Transverse colon (tissue), 4 donors: ENCODE measurements around the gene CDK15. TPM values are rescaled to one million over a fixed set of nuclear protein-coding genes. Genes with fewer than 3 reads are reported as not detected.
"Not testable (repeated sequence)": the region's sequence is repeated elsewhere in the genome, so short reads cannot be mapped to it uniquely, and the experiment has no call there.

ENCODE experiments used
- DNase-seq: peaks from one replicate; pipeline ENCODE4 v3.0.0-alpha.2; 2019
- H3K27ac ChIP-seq, 4 donors: fragments of 200-600 bp; sonication (generic); 2 replicates each; pipeline ENCODE4 v1.5.1; 2016 to 2018; ENCODE audit warnings: inconsistent platforms in 4 of 4
- H3K27me3 ChIP-seq: fragments of 200-600 bp; sonication (generic); 2 replicates; pipeline ENCODE4 v1.5.1; 2017; ENCODE audit warnings: inconsistent platforms
- H3K36me3 ChIP-seq, 4 donors: fragments of 200-600 bp; sonication (generic); 2 replicates each; pipeline ENCODE4 v1.5.1; 2017 to 2019; ENCODE audit warnings: inconsistent platforms in 4 of 4
- H3K4me1 ChIP-seq, 4 donors: fragments of 200-600 bp; sonication (generic); 2 replicates each; pipeline ENCODE4 v1.5.1; 2017 to 2020; ENCODE audit warnings: inconsistent platforms in 4 of 4
- H3K4me3 ChIP-seq, 4 donors: fragments of 200-600 bp; sonication (generic); 1 replicate in 1 of 4; 2 replicates in 3 of 4; pipeline versions ENCODE4 v1.5.1 to v1.6.1; 2017 to 2019; ENCODE audit warnings: inconsistent platforms in 4 of 4
- H3K9me3 ChIP-seq, 2 donors: fragments of 200-600 bp; sonication (generic); 2 replicates each; pipeline ENCODE4 v1.5.1; 2017 to 2019; ENCODE audit warnings: inconsistent platforms in 2 of 2
- CTCF ChIP-seq, 5 experiments: fragments of 200-600 bp in 3 of 5; fragments of 450-650 bp in 2 of 5; sonication (generic) in 3 of 5; IDR thresholded peaks; 1 replicate in 2 of 5; 2 replicates in 3 of 5; pipeline ENCODE4 v1.5.1; 2016 to 2017; ENCODE audit warnings: antibody characterized with exemption in 5 of 5, inconsistent platforms in 3 of 5, mild to moderate bottlenecking in 2 of 5, moderate library complexity in 1 of 5
- EP300 ChIP-seq: sonication (generic); formaldehyde crosslinking; IDR thresholded peaks from one replicate; pipeline ENCODE4 v1.6.1; 2017; ENCODE audit warnings: antibody characterized with exemption, low read depth
- POLR2A ChIP-seq: fragments of 450-650 bp; IDR thresholded peaks from one replicate; pipeline ENCODE4 v1.6.1; 2016; ENCODE audit warnings: antibody characterized with exemption, mild to moderate bottlenecking, moderate library complexity
- POLR2AphosphoS5 ChIP-seq, 3 donors: sonication (generic); formaldehyde crosslinking; IDR thresholded peaks; one replicate each; pipeline ENCODE4 v1.6.1; 2016; ENCODE audit warnings: antibody characterized with exemption in 3 of 3
- WGBS, 2 donors: methylation state at CpG; one replicate each; pipeline ENCODE4 v1.1.5; 2018; ENCODE audit warnings: low coverage in 1 of 2; 5-methylcytosine and 5-hydroxymethylcytosine counted together
- in situ Hi-C, 4 donors: fragments of 200-750 bp; cut with MboI; loops; one replicate each; pipeline versions ENCODE4 v1.15.0 to v1.15.1; 2017; ENCODE audit warnings: low sequenced_read_pairs in 3 of 4, low pct_ligation_motif_present in 1 of 4, low pct_unique_long_range_greater_than_20kb in 1 of 4
- intact Hi-C: fragments of 100-400 bp; cut with DNase I; formaldehyde crosslinking; loops from one replicate; pipeline ENCODE4 v1.15.1; 2023; ENCODE audit warnings: low total_unique reads
- total RNA-seq, 4 donors: library from RNA; depleted of rRNA; stranded (reverse); fragments of >200 nt; gene quantifications; one replicate each; pipeline ENCODE4 v1.1.0, GENCODE V29; 2016

Gene CDK15
- total RNA-seq, 4 donors from 2014 or later = 0.14 to 0.79 TPM; not detected in 2

- 29 to 35% methylated on average over 5 of the region's 5 CpGs for WGBS, 2 donors
- in situ Hi-C loops = no loop called here
- TF ChIP-seq POLR2A (no peak), POLR2AphosphoS5 (IDR thresholded peaks at IDR 0.05) (no peak), EP300 (no peak), CTCF (IDR thresholded peaks at IDR 0.05) (peak; percentile 49 to 54 (median 52))
- DNase-seq = no peak
- Histone ChIP-seq H3K36me3 (no peaks in the 10 kb centered on the region), H3K9me3 (no peaks in the 10 kb centered on the region), H3K4me3 (no peak overlapping the region), H3K4me1 (no peaks in the 10 kb centered on the region), H3K27me3 (no peaks in the 10 kb centered on the region), H3K27ac (no peak overlapping the region)
- intact Hi-C loops = loop anchor here (5.0 kb wide), 1 partner anchor 381 kb away; no protein-coding TSS in a partner anchor
Observed at GRCh38 chr2:201795607-201796477, 10.5 kb upstream of the CDK15 start.

GRCh38 chr2:201796478-201796865 lies 9.9 kb upstream of the CDK15 start:
- intact Hi-C loops = loop anchor here (5.0 kb wide), 1 partner anchor 381 kb away; no protein-coding TSS in a partner anchor
- Histone ChIP-seq H3K4me3 (no peak overlapping the region), H3K4me1 (no peaks in the 10 kb centered on the region), H3K27me3 (no peaks in the 10 kb centered on the region), H3K27ac (no peak overlapping the region), H3K9me3 (no peaks in the 10 kb centered on the region), H3K36me3 (no peaks in the 10 kb centered on the region)
- DNase-seq = no peak
- no peak for TF ChIP-seq POLR2AphosphoS5 (IDR thresholded peaks at IDR 0.05)
- TF ChIP-seq CTCF (IDR thresholded peaks at IDR 0.05) = no peak
- no peak for TF ChIP-seq EP300
- no peak for TF ChIP-seq POLR2A
- in situ Hi-C loops = no loop called here

GRCh38 chr2:201797175-201797840 lies 9.0 kb upstream of the CDK15 start:
- in situ Hi-C loops (no loop called here), intact Hi-C loops (loop anchor here (5.0 kb wide), 1 partner anchor 380 kb away; no protein-coding TSS in a partner anchor)
- no peaks in the 10 kb centered on the region for H3K9me3 ChIP-seq
- no peak overlapping the region for H3K27ac ChIP-seq
- 61 to 63% methylated on average over 5 of the region's 5 CpGs for WGBS, 2 donors
- peaks cover 5% of the 10 kb centered on the region for H3K27me3 ChIP-seq
- H3K36me3 ChIP-seq = no peaks in the 10 kb centered on the region
- no peak for TF ChIP-seq EP300
- TF ChIP-seq CTCF (IDR thresholded peaks at IDR 0.05) = no peak
- no peak for TF ChIP-seq POLR2A
- no peak for TF ChIP-seq POLR2AphosphoS5 (IDR thresholded peaks at IDR 0.05)
- no peaks in the 10 kb centered on the region for H3K4me1 ChIP-seq
- DNase-seq = no peak
- no peak overlapping the region for H3K4me3 ChIP-seq

- Histone ChIP-seq H3K27ac (no peak overlapping the region), H3K9me3 (no peaks in the 10 kb centered on the region), H3K4me1 (no peaks in the 10 kb centered on the region), H3K27me3 (peaks cover 9% of the 10 kb centered on the region), H3K4me3 (no peak overlapping the region), H3K36me3 (no peaks in the 10 kb centered on the region)
- no peak for DNase-seq
- WGBS, 2 donors = 82 to 84% methylated on average over 6 to 7 of the region's 7 CpGs
- in situ Hi-C loops = no loop called here
- intact Hi-C loops = loop anchor here (5.0 kb wide), 1 partner anchor 379 kb away; no protein-coding TSS in a partner anchor
- no peak for TF ChIP-seq POLR2A
- no peak for TF ChIP-seq EP300
- no peak for TF ChIP-seq POLR2AphosphoS5 (IDR thresholded peaks at IDR 0.05)
- no peak for TF ChIP-seq CTCF (IDR thresholded peaks at IDR 0.05)
Observed at GRCh38 chr2:201798252-201798913, 8.0 kb upstream of the CDK15 start.

- H3K27me3 ChIP-seq, DNase-seq, H3K9me3 ChIP-seq, in situ Hi-C loops, H3K4me3 ChIP-seq, H3K27ac ChIP-seq, H3K36me3 ChIP-seq, H3K4me1 ChIP-seq: not testable (repeated sequence)
- intact Hi-C loops = loop anchor here (5.0 kb wide), 1 partner anchor 378 kb away; no protein-coding TSS in a partner anchor
- WGBS, 2 donors = 74 to 80% methylated on average over 1 to 2 of the region's 2 CpGs
Observed at GRCh38 chr2:201798914-201799285, 7.4 kb upstream of the CDK15 start.
